Islet of Langerhans (tissue), 1 donor: ENCODE data around the gene ZDHHC14.
"Not testable (repeated sequence)": the region's sequence is repeated elsewhere in the genome, so short reads cannot be mapped to it uniquely, and the experiment has no call there.

ENCODE experiments used
- FAIRE-seq: peaks from one replicate; lab custom pipeline; 2011; peaks lifted over from hg19 to GRCh38; lab: Jason Lieb, UNC

The ZDHHC14 gene

DNA sequence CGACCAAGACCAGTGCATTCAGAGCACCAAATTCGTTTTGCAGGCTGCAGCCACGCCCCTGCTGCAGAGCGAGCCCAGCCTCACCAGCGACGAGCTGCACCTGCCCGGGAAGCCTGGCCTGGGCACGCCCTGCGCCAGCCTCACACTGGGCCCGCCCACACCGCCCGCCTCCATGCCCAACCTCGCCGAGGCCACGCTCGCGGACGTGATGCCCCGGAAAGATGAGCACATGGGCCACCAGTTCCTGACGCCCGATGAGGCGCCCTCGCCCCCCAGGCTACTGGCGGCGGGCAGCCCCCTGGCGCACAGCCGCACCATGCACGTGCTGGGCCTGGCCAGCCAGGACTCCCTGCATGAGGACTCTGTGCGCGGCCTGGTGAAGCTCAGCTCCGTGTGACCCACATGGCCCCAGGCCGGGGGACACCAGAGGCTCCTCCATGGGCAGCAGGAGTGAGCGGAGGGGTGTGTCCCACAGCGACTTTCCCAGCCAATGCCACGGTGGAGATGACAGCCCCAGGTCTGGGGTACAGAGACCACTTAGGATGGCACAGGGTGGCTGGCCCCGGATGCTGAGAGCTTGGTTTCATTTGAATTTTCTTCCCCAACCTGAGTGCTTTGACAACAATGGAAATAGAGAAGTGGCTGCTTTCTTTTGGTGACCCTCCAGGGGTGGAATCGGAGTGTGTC is 291.9 kb downstream of the ZDHHC14 start:
- no peak for FAIRE-seq

DNA sequence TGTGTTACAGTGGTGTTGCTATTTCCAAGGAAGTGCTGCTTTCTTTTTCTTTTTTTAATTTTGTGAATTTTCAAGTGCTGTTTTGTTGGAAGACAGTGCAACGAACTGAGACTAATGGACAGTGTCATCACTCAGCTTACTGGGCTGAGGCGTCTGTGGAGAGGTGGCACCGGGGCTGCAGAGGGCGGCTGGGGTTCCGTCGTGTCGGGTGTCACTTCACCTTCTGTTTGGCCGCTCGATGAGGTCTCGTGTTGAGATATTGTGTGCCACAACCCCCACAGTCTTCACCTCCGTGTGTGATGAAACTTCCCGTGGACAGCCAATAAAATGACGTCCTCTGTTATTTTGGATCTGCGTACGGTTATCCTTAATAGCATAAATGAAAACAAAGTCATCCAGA is 292.6 kb downstream of the ZDHHC14 start:
- FAIRE-seq = no peak

DNA sequence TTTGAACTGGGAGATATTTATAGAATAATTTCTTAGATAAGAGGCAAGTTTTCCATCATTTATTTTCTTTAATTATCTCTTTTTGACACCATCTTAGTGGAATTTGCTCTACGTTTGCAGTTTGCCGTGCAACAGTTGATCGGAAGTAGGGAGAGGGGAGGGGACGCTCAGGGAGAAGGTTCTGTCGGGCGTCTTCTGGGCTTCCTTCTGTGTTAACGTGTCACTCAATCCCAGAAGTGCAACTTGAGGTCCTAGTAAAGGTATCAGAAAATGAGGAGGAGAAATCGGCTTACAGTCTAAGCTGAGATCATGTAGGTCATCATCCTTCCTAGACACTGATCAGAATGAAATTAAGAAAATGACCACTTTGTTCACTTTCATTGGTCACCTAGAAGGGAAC is 293.1 kb downstream of the ZDHHC14 start:
- no peak for FAIRE-seq

DNA sequence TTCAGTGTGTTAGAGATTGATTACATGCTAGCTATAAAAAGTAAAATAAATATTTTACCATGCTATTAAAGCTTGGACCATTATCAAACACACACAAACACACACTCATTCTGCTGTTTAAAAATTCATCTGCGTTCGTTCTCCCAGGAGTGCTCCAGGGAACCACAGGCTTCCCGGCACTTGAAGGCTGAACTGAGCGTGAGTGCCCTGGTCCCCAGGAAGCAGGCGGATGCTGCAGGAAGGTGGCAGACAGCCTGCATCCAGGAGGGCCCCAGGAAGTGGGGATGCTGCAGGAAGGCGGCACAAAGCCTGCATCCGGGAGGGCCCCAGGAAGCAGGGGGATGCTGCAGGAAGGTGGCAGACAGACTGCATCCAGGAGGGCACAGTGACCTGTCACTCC is 294.8 kb downstream of the ZDHHC14 start:
- no peak for FAIRE-seq

DNA sequence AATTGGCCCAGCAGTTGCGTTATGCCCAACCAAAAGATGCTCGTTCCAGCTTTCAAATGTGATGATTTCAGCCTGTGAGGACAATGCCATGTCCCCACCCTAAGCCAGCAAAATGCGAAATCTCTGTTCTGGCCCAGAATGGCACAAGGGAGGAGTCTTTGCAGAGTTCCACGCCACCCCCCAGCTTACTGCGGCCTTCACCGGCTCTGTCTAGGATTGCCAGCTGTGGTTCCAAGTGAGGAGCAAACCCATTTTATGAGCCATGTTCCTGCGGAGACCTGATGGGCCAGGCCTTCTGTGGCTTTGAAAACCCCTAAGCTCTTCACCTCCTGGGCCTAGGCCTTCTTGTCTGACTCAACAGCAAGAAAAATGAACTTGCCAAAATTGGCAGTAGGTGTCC is 295.3 kb downstream of the ZDHHC14 start:
- no peak for FAIRE-seq

DNA sequence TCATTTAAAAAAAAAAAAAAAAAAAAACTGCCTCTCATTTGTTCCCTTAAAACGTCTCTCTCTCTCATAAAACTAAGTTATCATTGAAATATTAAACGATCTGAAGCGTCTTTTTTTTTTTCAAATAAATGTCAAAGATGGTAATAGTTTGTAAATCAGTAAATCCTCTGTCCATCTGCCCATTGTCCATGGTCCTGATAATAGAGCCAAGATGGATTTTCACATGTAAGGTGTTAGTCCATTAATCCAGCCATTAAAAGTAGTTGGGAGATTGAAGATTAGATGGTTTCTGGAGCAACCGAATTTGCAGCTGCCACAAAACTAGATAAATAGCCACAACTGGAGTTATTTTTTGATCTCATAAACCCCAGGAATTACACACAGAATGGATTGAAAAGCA is 296.2 kb downstream of the ZDHHC14 start:
- no peak for FAIRE-seq

DNA sequence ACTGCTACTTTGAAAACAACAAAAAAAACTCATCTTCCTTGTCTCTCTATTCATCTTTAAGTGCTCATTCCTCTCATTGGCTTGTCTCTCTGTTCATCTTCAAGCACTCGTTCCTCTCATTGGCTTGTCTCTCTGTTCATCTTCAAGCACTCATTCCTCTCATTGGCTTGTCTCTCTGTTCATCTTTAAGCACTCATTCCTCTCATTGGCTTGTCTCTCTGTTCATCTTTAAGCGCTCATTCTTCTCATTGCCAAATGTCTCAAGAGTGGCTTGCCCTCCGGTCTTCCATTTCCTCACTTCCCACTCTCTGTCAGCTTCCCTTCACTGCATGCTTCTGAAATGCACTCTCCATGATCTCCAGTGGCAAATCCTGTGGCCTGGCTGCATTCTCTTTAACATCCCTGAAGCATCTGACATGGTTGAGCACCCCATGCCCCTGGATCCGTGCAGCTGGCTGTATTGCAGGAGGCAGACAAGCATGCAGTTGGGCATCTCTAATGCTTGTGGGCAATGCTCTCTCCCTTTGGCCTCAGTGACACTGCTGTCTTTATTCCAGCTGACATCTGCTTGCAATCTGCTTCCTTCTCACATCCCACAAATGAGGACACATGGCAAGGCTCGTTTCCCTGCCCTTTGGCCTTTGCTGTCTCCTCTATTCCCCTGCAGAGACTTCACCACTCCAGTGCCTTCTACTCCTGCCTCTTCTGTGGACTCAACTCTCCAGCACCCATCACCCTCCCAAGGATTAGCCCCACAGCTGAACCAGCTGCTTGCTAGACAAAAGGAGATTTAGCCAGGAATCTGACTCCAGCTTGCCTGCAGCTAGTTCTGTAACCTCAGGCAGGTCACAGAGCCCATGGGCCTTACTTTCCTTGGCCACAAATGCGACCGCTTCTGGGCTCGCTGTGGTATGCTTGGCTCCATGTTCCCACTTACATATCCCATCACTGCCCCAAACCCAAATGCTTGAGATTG is 298.9 kb downstream of the ZDHHC14 start:
- no peak for FAIRE-seq

DNA sequence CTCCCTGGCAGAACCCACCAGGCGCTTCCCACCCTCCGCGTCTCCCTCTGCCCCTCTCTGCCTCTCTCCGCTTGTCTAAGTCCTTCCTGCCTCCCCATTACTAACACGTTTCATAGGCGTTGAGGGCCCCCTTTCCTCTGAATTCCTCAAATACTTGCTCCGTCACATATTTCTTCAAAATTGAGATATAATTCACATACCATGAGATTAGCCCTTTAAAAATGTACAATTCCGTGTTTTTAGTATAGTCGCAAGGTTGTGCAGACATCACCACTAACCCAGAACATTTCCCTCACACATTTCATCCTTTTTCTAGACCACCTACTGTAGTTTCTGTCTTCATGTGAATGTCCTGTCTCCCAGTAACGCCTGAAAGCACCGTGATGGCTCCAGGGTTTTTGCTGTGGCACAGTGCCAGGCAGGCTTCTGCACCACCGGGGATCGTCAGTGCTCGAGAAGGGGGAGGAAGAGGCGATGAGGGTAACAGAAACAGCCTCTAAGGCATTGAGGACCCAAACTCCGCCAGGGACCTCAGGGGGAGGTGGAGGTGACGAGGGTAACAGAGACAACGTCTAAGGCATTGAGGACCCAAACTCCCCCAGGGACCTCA is 300.2 kb downstream of the ZDHHC14 start:
- no peak for FAIRE-seq

DNA sequence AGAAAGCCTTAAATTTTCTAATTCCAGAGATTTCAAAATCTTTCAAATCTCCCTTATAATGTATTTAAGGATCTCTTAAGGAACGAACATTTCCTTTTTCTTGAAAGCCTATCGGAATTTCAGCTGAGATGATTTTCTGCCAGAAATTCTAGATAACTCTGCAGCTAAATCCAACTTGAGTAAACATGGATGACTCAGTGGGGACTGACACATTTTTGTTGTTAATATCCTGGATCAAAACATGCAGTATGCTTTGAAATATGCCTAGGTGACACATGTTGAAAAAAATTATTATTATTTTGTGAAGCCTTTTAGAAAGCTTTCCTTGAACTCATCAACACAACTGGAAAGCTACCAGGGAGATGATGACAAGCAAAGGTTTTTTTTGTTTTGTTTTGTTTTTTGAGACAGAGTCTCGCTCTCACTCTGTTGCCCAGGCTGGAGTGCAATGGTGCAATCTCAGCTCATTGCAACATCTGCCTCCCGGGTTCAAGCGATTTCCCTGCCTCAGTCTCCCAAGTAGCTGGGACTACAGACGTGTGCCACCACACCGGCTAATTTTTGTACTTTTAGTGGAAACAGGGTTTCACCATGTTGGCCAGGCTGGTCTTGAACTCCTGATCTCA is 302.0 kb downstream of the ZDHHC14 start:
- peak; percentile 17 for FAIRE-seq

DNA sequence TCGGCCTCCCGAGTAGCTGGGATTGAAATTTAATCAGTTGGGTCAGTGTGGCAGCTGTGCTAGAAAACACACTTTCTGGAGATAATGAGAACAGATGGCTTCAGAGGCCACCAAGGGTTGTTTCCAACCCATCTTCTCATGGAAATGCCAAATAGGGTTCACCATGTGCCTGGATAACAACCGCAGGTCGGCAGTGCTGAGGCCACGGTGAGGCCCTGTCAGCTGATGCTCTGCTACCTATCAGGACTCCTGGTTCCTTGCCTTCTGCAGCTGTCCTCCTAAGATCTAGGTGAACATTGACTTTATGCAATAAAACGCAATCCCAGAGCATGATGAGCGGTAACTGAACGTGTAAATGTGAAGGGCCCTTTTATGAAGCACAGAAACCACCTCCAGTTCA is 302.7 kb downstream of the ZDHHC14 start:
- FAIRE-seq = no peak

DNA sequence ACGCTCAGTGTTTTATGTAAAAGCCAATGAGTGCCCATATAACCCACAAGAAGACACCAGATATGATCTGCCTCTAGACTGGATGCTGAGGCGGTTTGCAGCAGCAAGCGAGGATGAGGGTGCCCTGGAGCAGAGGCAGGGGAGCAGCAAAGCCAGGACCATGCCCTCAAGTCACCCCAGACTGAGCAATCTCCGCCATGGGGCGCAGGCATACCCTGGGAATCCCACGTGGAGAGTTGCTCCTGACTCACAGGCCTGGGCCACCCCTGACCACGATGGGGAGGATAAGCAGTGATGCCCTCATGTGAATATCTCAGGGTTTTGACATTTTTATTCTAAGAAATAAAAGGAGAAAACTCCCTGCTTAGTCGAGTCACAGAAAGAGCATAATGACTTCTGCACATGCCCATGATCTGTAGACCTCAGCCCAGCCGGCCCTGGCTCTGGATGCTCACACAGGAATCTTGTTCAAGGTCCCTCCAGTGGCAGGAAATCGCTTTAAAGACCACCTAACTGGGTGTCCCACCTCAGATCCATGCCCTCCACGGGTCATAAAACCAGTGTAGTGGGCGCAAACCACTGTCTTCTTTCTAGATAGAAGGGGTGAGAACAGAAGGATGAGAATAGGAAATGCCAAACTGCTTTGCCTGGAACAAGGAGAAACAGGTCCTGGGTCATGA is 303.8 kb downstream of the ZDHHC14 start:
- no peak for FAIRE-seq

DNA sequence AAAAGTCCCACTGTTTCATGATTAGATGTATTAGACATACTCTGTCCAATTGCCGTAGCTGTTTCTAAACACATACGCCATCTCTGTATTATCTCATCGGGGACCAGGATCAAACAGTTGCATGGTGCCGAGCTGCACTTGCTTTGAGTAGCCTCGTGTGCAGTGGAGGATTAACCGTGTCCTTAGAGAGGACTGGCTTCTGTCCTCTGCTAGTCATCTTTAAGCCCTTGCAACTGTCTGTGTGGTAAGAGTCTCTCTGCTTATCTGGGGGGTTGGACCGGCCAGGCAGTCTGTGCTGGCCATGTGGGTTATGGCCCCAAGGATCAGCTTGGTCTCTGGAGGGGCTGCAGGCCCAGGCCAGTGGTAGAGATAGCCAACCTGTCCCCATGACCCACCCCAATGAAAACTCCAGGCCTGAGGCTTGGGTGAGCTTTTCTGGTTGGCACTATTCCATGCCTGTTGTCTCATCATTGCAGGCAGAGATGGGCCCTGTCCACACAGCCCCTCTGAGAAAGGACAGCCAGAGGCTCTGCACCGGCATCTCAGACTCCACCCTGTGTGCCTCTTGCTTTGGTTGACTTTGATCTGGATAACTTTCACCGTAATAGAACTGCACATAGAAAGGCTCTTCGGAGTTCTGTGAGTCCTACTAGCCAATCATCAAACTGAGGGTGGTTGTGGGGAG is 304.7 kb downstream of the ZDHHC14 start:
- no peak for FAIRE-seq

DNA sequence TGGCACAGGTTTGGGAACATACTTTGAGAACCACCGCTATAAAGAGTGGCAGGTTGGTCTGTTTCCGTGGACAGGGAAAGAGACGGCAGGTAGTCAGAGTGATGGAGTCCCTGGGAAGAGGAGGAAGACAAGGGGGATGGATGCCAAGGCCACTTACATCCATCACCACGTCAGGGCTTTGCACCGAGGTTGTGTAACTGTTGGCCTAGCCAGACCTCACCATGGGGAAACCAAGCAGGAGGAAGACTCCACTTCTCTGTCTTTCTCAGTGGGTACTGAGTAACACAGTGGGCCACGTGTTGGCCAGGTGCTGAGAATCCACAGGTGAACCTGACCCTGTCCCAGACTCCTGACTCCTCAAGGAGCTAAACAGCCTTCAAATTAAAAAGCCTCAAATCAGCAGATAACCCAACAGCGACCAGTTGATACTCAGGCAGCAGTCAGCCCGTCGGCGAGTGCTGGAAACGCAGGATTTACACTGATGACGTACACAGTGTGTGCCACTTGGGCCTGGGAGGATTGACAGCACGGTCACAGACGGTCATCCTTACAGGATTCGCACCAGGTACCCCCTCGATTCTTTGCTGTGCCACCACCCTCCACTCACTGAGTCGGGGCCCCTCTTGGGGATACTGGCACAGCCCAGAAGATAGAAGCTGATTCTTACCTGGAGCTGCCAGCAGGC is 307.4 kb downstream of the ZDHHC14 start:
- no peak for FAIRE-seq

DNA sequence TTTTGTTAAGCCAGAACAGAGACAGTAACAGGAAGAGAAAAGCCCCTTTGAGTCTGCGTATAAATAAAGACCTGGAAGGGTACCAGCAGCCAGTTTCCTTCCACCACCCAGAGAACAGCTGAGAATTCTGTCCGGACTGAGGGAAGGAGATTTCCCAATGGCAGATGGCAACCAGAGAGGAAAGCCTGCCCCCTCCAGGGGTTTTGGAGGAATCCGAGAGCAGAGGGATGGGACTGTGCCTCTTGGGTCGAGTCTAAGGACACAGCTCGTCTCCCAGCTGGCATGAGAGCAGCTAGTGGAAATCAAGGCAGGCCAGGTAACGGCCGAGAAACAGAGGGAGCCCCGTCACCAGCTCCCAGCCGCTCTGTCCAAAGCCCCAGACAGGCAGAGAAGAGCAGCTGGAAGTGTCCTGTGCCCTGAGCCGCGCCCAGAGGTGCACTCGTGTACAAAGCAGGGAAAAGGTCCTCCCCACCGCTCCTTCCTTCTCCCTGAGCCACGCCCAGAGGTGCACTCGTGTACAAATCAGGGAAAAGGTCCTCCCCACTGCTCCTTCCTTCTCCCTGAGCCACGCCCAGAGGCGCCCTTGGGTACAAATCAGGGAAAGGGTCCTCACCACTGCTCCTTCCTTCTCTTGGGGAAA is 308.1 kb downstream of the ZDHHC14 start:
- no peak for FAIRE-seq

DNA sequence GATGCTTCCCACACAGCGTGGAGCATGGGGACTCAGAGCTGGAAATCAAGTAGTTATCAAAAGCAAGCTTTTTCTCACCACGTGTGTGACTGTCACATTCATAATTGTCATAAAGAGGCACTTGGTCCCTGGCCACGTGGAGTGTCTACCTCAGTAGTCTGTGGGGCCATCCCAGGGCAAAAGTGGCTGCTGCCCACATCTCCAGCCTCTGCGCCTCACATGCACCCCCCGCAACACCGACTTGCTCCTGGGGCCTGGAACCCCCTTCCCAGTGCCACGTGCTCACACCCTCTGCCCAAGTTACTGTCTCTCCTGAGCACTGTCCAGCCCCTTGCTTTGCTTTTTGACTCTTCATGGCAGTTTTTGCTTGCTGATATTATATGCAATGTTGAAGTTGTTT is 308.9 kb downstream of the ZDHHC14 start:
- FAIRE-seq = no peak

DNA sequence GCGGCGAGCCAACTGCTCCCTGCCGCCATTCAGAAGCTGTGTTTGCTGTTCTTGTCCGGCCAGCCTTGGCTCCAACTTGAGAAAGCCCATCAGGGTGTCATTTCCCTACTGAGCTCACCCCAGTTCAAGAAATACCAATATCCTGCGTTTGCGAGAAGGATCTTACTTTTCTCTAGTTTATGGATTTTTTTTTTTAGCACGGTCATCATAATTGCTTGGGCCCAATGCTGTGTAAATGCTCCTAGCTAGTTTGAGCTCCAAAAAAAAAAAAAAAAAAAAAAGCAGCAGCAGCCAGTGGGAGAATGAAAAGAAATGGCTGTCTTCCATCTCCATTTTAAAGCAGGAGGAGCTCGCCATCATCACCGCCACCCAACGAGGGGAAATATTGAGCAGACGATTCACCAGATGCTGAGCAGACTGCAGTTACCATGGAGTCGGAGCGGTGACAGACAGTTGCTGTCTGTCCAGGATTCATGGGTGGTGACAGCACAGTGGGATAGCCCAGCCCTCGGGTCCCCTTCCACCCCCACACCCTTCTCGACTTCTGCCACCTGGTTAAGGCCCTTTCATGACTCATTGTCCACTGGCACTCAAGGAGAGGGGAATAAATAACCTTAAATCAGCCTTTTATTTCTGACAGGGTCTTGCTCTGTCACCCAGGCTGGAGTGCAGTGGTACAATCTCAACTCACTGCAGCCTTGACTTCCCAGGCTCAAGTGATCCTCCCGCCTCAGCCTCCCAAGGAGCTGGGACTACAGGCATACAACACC is 309.6 kb downstream of the ZDHHC14 start:
- FAIRE-seq = no peak

DNA sequence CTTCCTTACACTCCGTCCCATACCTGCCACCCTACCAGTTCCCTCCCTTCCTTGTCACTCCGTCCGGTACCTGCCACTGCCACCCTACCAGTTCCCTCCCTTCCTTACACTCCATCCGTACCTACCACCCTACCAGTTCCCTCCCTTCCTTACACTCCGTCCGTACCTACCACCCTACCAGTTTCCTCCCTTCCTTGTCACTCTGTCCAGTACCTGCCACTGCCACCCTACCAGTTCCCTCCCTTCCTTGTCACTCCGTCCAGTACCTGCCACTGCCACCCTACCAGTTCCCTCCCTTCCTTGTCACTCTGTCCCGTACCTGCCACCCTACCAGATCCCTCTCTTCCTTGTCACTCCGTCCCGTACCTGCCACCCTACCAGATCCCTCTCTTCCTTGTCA is 310.6 kb downstream of the ZDHHC14 start:
- not testable (repeated sequence) for FAIRE-seq

DNA sequence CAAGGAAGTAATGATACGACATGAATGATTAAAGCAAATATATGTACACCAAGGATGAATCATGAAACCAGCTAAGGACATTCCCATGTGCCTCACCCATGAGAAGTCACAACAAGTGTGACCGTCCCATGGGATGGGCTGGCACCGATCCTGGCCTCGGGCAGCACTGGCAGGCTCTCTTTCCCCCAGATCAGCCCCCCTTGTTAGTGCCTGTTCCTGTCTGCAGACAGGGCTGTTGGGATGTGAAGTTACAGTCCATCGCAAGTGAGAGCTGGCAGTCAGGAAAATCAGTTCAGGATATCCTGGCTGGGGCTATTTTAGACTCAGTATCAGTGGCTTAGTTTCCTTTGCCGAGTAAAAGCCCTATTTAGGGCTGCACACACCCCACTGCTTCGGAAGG is 312.9 kb downstream of the ZDHHC14 start:
- FAIRE-seq = no peak

DNA sequence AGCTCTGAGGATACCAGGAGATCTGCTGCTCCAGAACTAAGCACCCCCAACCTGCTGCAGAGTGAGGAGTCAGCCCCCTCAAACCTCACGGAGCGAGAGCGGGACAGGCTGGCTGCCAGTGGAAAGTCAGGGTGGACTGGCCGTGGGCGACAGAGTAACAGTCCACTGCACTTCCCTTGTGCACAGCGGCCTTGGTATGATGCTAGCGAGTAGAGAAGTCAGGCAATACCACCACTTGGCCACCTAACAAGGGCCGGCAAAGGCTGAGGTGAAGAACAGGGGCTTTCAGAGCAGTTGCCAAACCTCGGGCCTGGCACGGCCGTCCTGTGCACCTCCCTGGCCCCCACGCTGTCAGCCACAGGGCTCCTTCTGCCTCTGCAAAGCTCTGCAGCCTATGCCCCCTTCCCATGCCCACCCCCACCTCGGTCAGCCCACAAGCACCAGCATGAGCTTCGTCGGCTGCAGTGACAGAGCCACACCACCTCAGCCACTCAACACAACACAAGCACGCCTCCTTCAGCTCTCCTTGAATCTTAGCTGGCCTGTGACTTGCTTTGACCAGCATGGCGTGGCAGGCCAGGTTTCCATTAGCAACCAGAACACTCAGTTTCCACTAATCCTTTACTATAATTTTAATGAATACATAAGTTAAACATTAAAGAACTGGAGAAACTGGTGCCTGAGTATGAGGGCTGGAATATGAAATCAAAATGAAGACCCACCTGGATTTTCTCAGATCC is 314.5 kb downstream of the ZDHHC14 start:
- FAIRE-seq = no peak
